HepG2 (cell line): ENCODE results near the gene CHAF1A. TPM values are rescaled to one million over a fixed set of nuclear protein-coding genes. Genes with fewer than 3 reads are reported as not detected.

ENCODE experiments used
- HHEX ChIP-seq: IDR thresholded peaks from 2 replicates; pipeline ENCODE4 v1.6.1; 2016; ENCODE audit warnings: control low read depth
- NCOA2 ChIP-seq: sonication (generic); formaldehyde crosslinking; IDR thresholded peaks from 2 replicates; pipeline ENCODE4 v1.8.0; 2022; ENCODE audit warnings: inconsistent platforms
- PAX8 ChIP-seq: sonication (generic); formaldehyde crosslinking; IDR thresholded peaks from 2 replicates; pipeline ENCODE4 v1.8.0; 2022; ENCODE audit warnings: mild to moderate bottlenecking, missing genetic modification reagents, borderline replicate concordance
- SOX5 ChIP-seq: IDR thresholded peaks from 2 replicates; pipeline ENCODE4 v1.6.1; 2016; ENCODE audit warnings: borderline replicate concordance
- TARDBP ChIP-seq: sonication (generic); formaldehyde crosslinking; IDR thresholded peaks from 2 replicates; pipeline ENCODE4 v1.8.0; 2022; ENCODE audit warnings: mild to moderate bottlenecking, missing genetic modification reagents
- ZBTB1 ChIP-seq: sonication (generic); formaldehyde crosslinking; IDR thresholded peaks from 2 replicates; pipeline ENCODE4 v1.4.0; 2020; ENCODE audit warnings: missing genetic modification reagents, borderline replicate concordance
- ZNF564 ChIP-seq: sonication (generic); formaldehyde crosslinking; IDR thresholded peaks from 2 replicates; pipeline ENCODE4 v1.8.1; 2023; ENCODE audit warnings: mild to moderate bottlenecking, missing genetic modification reagents
- ZNF879 ChIP-seq: sonication (generic); formaldehyde crosslinking; IDR thresholded peaks from 2 replicates; pipeline ENCODE4 v1.8.1; 2023; ENCODE audit warnings: missing genetic modification reagents
- polyA plus RNA-seq, 8 experiments: library from polyadenylated mRNA; depleted of rRNA in 3 of 8; stranded (reverse) in 7 of 8; unstranded in 1 of 8; fragments of >200 nt; fragmentation: Illumina TruSeq in 4 of 8; extraction: Trizol in 4 of 8; gene quantifications; 2 replicates each; pipeline versions ENCODE4 v1.2.1 to v1.2.3, GENCODE V29; 2011 to 2016; ENCODE audit warnings: low read depth in 4 of 8, missing spikeins in 1 of 8, mixed read lengths in 1 of 8; ENCODE audit not compliant: insufficient read depth in 1 of 8
- total RNA-seq, 5 experiments: library from RNA; depleted of rRNA; stranded (reverse); fragments of >200 nt; fragmentation: Illumina TruSeq; extraction: Trizol; gene quantifications; 2 replicates each; pipeline ENCODE4 v1.2.3, GENCODE V29; 2016; ENCODE audit warnings: low read depth in 1 of 5
- TF ChIP-seq, protein P1 (sequence below): sonication (generic); formaldehyde crosslinking; IDR thresholded peaks from 2 replicates; pipeline ENCODE4 v1.4.0; 2020; ENCODE audit warnings: missing genetic modification reagents
- TF ChIP-seq, protein P2 (sequence below): sonication (generic); formaldehyde crosslinking; IDR thresholded peaks from 2 replicates; pipeline ENCODE4 v1.5.0; 2020; ENCODE audit warnings: missing genetic modification reagents, mild to moderate bottlenecking, borderline replicate concordance
- TF ChIP-seq, protein P3 (sequence below): sonication (generic); formaldehyde crosslinking; IDR thresholded peaks from 2 replicates; pipeline ENCODE4 v1.4.0; 2020; ENCODE audit warnings: missing genetic modification reagents
- TF ChIP-seq, protein P4 (sequence below): sonication (generic); formaldehyde crosslinking; IDR thresholded peaks from 2 replicates; pipeline ENCODE4 v1.4.0; 2020; ENCODE audit warnings: missing genetic modification reagents
- TF ChIP-seq, protein P5 (sequence below): sonication (generic); formaldehyde crosslinking; IDR thresholded peaks from 2 replicates; pipeline ENCODE4 v1.9.0; 2021; ENCODE audit warnings: missing genetic modification reagents, mild to moderate bottlenecking, borderline replicate concordance
- TF ChIP-seq, protein P6 (sequence below): sonication (generic); formaldehyde crosslinking; IDR thresholded peaks from 2 replicates; pipeline ENCODE4 v1.4.0; 2020; ENCODE audit warnings: missing genetic modification reagents

CHAF1A gene
- total and polyA plus RNA-seq, 2 of the 13 experiments (the other 11 are each of a cell fraction or from before 2014, with no cell fraction given), result 11.0 to 34.8 TPM

DNA sequence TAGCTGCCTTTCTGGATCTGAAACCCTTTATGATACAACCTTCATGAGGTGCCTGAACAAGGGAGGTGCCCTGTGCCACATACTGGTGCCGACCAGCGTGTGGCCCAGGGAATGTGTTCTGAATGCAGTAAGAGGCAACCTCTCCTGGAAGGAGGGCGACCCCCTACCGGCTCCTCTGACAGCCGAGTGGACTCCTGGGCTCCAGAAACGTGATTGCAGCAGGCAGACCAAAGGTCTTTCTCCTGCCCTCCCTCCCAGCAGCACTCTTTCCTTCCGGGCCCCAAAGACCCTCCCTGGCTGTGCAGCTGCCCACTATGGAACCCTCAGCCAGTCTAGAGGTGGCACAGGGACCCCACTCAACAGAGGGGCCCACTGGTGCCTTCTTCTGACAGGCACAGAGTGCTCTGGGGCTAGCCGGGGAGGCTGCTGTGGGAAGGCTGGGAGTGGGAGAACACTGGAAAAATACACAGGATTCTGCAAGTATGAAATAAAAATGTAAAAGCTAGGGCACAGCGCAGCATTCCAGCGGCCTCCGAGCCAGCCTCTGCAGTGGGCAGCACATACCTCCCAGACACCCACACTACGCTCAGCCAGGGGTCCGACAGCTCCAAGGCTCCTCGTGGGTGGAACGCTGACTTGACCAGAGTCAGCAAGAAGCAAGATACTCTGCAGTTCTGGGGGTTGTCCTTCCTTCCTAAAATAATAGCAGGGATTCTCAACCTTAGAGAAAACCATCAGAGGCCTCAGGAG, 17.0 kb upstream of the CHAF1A start (continued):
- TF ChIP-seq, protein P1, sequence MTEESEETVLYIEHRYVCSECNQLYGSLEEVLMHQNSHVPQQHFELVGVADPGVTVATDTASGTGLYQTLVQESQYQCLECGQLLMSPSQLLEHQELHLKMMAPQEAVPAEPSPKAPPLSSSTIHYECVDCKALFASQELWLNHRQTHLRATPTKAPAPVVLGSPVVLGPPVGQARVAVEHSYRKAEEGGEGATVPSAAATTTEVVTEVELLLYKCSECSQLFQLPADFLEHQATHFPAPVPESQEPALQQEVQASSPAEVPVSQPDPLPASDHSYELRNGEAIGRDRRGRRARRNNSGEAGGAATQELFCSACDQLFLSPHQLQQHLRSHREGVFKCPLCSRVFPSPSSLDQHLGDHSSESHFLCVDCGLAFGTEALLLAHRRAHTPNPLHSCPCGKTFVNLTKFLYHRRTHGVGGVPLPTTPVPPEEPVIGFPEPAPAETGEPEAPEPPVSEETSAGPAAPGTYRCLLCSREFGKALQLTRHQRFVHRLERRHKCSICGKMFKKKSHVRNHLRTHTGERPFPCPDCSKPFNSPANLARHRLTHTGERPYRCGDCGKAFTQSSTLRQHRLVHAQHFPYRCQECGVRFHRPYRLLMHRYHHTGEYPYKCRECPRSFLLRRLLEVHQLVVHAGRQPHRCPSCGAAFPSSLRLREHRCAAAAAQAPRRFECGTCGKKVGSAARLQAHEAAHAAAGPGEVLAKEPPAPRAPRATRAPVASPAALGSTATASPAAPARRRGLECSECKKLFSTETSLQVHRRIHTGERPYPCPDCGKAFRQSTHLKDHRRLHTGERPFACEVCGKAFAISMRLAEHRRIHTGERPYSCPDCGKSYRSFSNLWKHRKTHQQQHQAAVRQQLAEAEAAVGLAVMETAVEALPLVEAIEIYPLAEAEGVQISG (CRISPR knock-in tag), result peak; percentile 49; the same call in 1 of the 2 replicates
- TF ChIP-seq, protein P2, sequence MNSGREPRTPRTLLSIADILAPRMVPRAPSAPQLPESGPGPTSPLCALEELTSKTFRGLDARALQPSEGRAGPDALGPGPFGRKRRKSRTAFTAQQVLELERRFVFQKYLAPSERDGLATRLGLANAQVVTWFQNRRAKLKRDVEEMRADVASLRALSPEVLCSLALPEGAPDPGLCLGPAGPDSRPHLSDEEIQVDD (CRISPR knock-in tag), result no peak
- TF ChIP-seq ZBTB1, result no peak
- no peak for TF ChIP-seq PAX8 (CRISPR knock-in tag)
- no peak for TF ChIP-seq ZNF564 (CRISPR knock-in tag)
- TF ChIP-seq NCOA2 (CRISPR knock-in tag), result no peak
- peak; percentile 28; the same call in 1 of the 2 replicates for TF ChIP-seq ZNF879 (CRISPR knock-in tag)
- TF ChIP-seq SOX5, result 0 out of 2 replicates have a peak, but pooled peaks have one; percentile 15
- TF ChIP-seq TARDBP, result peak; percentile 43; the same call in 1 of the 2 replicates
- TF ChIP-seq, protein P3, sequence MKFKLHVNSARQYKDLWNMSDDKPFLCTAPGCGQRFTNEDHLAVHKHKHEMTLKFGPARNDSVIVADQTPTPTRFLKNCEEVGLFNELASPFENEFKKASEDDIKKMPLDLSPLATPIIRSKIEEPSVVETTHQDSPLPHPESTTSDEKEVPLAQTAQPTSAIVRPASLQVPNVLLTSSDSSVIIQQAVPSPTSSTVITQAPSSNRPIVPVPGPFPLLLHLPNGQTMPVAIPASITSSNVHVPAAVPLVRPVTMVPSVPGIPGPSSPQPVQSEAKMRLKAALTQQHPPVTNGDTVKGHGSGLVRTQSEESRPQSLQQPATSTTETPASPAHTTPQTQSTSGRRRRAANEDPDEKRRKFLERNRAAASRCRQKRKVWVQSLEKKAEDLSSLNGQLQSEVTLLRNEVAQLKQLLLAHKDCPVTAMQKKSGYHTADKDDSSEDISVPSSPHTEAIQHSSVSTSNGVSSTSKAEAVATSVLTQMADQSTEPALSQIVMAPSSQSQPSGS (CRISPR knock-in tag), result no peak
- no peak for TF ChIP-seq HHEX (CRISPR knock-in tag)
- TF ChIP-seq, protein P4, sequence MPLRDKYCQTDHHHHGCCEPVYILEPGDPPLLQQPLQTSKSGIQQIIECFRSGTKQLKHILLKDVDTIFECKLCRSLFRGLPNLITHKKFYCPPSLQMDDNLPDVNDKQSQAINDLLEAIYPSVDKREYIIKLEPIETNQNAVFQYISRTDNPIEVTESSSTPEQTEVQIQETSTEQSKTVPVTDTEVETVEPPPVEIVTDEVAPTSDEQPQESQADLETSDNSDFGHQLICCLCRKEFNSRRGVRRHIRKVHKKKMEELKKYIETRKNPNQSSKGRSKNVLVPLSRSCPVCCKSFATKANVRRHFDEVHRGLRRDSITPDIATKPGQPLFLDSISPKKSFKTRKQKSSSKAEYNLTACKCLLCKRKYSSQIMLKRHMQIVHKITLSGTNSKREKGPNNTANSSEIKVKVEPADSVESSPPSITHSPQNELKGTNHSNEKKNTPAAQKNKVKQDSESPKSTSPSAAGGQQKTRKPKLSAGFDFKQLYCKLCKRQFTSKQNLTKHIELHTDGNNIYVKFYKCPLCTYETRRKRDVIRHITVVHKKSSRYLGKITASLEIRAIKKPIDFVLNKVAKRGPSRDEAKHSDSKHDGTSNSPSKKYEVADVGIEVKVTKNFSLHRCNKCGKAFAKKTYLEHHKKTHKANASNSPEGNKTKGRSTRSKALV, result no peak
- TF ChIP-seq, protein P5, sequence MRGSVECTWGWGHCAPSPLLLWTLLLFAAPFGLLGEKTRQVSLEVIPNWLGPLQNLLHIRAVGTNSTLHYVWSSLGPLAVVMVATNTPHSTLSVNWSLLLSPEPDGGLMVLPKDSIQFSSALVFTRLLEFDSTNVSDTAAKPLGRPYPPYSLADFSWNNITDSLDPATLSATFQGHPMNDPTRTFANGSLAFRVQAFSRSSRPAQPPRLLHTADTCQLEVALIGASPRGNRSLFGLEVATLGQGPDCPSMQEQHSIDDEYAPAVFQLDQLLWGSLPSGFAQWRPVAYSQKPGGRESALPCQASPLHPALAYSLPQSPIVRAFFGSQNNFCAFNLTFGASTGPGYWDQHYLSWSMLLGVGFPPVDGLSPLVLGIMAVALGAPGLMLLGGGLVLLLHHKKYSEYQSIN (CRISPR knock-in tag), result no peak
- TF ChIP-seq, protein P6, sequence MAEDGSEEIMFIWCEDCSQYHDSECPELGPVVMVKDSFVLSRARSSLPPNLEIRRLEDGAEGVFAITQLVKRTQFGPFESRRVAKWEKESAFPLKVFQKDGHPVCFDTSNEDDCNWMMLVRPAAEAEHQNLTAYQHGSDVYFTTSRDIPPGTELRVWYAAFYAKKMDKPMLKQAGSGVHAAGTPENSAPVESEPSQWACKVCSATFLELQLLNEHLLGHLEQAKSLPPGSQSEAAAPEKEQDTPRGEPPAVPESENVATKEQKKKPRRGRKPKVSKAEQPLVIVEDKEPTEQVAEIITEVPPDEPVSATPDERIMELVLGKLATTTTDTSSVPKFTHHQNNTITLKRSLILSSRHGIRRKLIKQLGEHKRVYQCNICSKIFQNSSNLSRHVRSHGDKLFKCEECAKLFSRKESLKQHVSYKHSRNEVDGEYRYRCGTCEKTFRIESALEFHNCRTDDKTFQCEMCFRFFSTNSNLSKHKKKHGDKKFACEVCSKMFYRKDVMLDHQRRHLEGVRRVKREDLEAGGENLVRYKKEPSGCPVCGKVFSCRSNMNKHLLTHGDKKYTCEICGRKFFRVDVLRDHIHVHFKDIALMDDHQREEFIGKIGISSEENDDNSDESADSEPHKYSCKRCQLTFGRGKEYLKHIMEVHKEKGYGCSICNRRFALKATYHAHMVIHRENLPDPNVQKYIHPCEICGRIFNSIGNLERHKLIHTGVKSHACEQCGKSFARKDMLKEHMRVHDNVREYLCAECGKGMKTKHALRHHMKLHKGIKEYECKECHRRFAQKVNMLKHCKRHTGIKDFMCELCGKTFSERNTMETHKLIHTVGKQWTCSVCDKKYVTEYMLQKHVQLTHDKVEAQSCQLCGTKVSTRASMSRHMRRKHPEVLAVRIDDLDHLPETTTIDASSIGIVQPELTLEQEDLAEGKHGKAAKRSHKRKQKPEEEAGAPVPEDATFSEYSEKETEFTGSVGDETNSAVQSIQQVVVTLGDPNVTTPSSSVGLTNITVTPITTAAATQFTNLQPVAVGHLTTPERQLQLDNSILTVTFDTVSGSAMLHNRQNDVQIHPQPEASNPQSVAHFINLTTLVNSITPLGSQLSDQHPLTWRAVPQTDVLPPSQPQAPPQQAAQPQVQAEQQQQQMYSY, result no peak
